GM20000 (cell line): ENCODE results near the gene KCNC1.

Source experiments
- DNase-seq: peaks from one replicate; pipeline ENCODE4 v3.0.0; 2012; ENCODE audit warnings: low spot score
- CTCF ChIP-seq: IDR thresholded peaks from 2 replicates; pipeline ENCODE4 v1.5.1; 2012; ENCODE audit warnings: mild to moderate bottlenecking, control low read depth; ENCODE audit errors: extremely low read depth, missing control alignments

The KCNC1 gene

GRCh38 chr11:17721242-17721999 is 13.2 kb upstream of the KCNC1 start:
- DNase-seq, result no peak
- no peak for TF ChIP-seq CTCF

DNA sequence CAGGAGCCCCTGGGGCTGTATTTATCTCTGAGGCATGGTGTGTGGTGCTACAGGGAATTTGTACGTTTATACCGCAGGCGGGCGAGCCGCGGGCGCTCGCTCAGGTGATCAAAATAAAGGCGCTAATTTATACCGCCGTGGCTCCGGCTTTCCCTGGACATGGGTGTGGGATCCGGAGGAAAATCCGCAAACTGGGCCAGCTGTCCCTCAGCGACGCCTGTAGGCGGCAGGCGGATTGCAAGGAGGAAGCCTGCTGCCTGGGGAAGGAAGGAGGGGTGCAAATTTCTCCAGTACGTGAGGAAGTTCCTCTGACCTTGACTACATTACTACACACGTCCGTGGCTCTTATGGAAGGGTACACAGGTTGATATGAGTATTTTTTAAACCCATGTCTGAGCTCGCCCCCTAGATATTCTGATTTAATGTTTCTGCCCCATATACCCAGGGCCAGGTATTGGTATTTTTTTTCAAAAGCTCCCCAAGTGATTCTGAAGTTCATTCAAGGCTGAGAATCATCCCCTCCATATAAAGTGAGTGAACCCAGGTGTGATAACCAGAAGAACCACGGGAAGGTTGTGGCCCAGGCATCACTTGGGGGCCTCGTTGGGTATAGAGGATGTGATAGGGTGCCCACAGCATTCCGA is 12.5 kb upstream of the KCNC1 start:
- no peak for DNase-seq
- no peak for TF ChIP-seq CTCF

GRCh38 chr11:17724020-17724908 is 10.3 kb upstream of the KCNC1 start:
- TF ChIP-seq CTCF, result no peak
- DNase-seq, result no peak

- DNase-seq, result no peak
- no peak for TF ChIP-seq CTCF
These were observed 9.4 kb upstream of the KCNC1 start for GRCh38 chr11:17725174-17725573.

DNA sequence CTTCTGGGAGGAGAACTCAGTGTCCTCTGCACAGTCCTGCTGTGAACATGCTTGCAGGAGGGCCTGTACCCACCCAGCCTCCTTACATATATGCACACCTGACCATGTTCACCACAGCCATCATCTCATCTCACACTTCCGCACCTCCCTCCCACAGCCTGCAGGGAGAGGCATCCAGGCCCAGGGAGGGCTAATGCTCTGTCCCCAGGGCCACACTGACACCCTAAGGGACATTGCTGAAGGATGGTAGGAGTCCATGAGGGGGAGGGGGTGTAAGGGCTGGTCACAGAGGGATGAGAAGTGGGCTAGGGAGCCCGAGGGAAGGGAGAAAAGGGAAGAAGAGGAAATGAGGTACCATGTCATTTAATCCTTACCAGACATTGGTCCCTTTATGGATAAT is 4.4 kb upstream of the KCNC1 start:
- DNase-seq, result no peak
- no peak for TF ChIP-seq CTCF

DNA sequence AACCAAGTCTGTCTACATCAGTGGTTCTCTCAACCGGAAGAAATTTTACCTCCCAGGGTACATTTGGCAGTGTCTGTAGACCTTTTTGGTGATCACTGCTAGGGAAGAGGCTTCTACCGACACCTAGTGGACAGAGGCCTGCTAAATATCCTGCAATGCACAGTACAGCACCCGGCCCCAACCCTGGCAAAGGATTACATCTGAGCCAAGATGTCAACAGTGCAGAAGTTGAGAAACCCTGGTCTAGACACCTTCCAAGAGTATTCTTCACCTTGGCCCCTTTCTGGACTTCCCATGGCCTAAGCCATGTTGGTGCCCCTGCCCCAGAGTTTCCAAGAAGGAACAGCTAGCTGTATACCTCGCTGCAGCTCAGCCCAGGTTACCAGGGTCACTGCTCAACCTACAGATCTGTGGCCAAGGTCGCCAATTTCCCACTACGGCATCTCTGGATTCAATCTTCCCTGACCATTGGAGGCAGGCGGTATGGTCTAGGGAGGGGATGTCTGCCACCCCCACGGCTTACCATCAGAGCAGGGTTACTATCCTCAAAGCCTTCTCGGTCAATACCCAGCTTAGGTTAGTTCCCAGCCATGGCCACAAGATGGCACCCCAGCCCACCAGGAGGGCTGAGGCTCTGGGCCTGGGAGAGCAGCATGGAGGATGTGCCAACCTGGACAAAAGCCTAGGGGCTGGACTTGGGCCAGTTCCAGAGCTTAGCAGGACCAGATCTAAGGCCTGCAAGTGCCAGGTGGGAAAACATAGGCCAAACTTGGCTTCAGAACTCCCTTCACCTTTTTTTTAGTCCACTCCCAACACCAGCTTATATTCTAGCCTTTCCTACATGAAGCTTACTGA is 3.7 kb upstream of the KCNC1 start:
- DNase-seq, result peak; percentile 91
- TF ChIP-seq CTCF, result peak; percentile 84
